Muscle of leg (tissue), 11 donors: ENCODE data around the gene KCNQ1OT1. TPM values are rescaled to one million over a fixed set of nuclear protein-coding genes. Genes with fewer than 3 reads are reported as not detected.

Source experiments
- DNase-seq: peaks from one replicate; pipeline ENCODE4 v3.0.0; 2013
- H3K27ac ChIP-seq: one replicate; pipeline ENCODE4 v1.5.1; 2013; ENCODE audit warnings: mild to moderate bottlenecking, low read length, control low read depth
- H3K27me3 ChIP-seq: one replicate; pipeline ENCODE4 v1.6.1; 2013; ENCODE audit warnings: low read length; ENCODE audit not compliant: control insufficient read depth, insufficient read depth
- H3K36me3 ChIP-seq: one replicate; pipeline ENCODE4 v1.6.1; 2013; ENCODE audit warnings: low read length; ENCODE audit not compliant: control insufficient read depth, insufficient read depth
- H3K4me1 ChIP-seq: one replicate; pipeline ENCODE4 v1.6.1; 2013; ENCODE audit warnings: low read length; ENCODE audit not compliant: control insufficient read depth, insufficient read depth
- H3K4me3 ChIP-seq: one replicate; pipeline ENCODE4 v1.5.1; 2013; ENCODE audit warnings: low read length, control low read depth
- H3K9me3 ChIP-seq: replicated peaks from 2 replicates; pipeline ENCODE4 v1.6.1; 2013; ENCODE audit warnings: low read depth, low read length; ENCODE audit not compliant: control insufficient read depth
- whole genome bisulfite sequencing: methylation state at CpG from one replicate; pipeline ENCODE4 v1.1.5; 2013; ENCODE audit warnings: missing lambda C conversion rate; ENCODE audit not compliant: insufficient coverage; 5-methylcytosine and 5-hydroxymethylcytosine counted together
- polyA plus RNA-seq, 8 donors: library from polyadenylated mRNA; unstranded; fragments of 120-200 nt; gene quantifications; one replicate each; pipeline versions ENCODE4 v1.2.1 to v1.2.3, GENCODE V29; 2013; ENCODE audit warnings: inconsistent platforms in 1 of 8, low replicate concordance in 1 of 8; ENCODE audit not compliant: insufficient read length in 8 of 8, insufficient read depth in 1 of 8
- total RNA-seq: library from RNA; stranded (reverse); fragments of 120-200 nt; gene quantifications from one replicate; pipeline ENCODE4 v1.2.4, GENCODE V29; 2013

Gene KCNQ1OT1
- total and polyA plus RNA-seq, 9 donors = 0.45 to 10.8 (median 1.00) TPM

DNA sequence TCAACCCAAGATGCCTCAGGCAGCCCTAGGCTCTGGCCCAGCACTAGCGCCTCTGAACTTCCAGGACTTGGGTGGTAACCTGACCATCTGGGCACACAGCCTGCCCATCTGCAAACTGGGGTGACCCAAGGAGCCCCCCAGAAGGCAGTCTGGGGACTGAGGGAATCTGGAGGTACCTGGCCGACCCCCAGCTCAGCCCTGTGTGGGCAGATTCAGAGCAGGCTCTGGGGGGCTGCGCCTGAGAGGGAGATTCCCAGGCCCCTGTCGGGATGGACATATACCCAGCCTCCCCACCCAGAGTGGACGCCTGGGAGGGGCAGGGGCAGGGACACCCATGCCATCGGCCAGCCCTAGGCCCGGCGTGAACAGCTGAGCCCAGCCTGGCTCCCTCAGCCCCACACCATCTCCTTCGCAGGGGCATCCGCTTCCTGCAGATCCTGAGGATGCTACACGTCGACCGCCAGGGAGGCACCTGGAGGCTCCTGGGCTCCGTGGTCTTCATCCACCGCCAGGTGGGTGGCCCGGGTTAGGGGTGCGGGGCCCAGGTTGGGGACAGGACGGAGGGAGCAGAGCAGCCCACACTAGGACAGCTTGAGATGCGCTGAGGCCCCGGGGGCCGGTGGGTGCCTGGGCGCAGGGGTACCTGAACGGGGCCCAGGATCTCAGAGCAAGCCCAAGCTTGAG is 128.1 kb downstream of the KCNQ1OT1 start:
- no peak overlapping the region for H3K27ac ChIP-seq
- no peak for DNase-seq
- 92% methylated on average over 19 of the region's 23 CpGs for WGBS

GRCh38 chr11:2570841-2571597 is 128.8 kb downstream of the KCNQ1OT1 start:
- peaks cover 24% of the 10 kb centered on the region for H3K4me1 ChIP-seq
- 96% methylated on average over 22 of the region's 25 CpGs for WGBS
- no peak overlapping the region for H3K27ac ChIP-seq
- H3K36me3 ChIP-seq = no peaks in the 10 kb centered on the region
- peaks cover 9% of the 10 kb centered on the region for H3K9me3 ChIP-seq
- H3K27me3 ChIP-seq = peaks cover 4% of the 10 kb centered on the region
- H3K4me3 ChIP-seq = no peak overlapping the region
- no peak for DNase-seq

More for the DNA sequence above, 128.1 kb downstream of the KCNQ1OT1 start:
- Histone ChIP-seq H3K36me3 (no peaks in the 10 kb centered on the region), H3K27me3 (peaks cover 5% of the 10 kb centered on the region), H3K4me3 (no peak overlapping the region), H3K4me1 (peaks cover 31% of the 10 kb centered on the region), H3K9me3 (peaks cover 9% of the 10 kb centered on the region)

DNA sequence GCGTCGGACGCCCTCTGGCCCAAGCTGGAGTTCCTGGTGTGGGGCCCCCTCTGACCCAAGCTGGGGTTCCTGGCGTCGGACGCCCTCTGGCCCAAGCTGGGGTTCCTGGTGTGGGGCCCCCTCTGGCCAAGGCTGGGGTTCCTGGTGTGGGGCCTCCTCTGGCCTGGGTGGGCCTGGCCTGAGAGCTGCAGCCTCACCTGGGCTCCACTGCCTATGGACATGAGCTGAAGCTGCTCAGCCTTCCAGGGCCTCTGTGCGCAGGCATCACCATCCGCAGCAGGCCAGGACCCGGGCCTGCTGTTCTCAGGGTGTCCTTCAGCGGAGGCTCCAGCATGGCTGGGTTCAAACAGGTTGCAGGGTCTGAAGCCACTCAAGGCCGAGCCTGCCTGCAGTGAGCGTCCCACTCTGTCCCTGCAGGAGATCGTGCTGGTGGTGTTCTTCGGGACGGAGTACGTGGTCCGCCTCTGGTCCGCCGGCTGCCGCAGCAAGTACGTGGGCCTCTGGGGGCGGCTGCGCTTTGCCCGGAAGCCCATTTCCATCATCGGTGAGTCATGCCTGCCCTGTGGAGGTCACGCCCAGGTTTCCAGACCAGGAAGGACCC is 129.5 kb downstream of the KCNQ1OT1 start:
- peaks cover 17% of the 10 kb centered on the region for H3K4me1 ChIP-seq
- H3K27me3 ChIP-seq = no peaks in the 10 kb centered on the region
- no peak overlapping the region for H3K4me3 ChIP-seq
- H3K36me3 ChIP-seq = no peaks in the 10 kb centered on the region
- peaks cover 9% of the 10 kb centered on the region for H3K9me3 ChIP-seq
- 97% methylated on average over 25 of the region's 26 CpGs for WGBS
- H3K27ac ChIP-seq = no peak overlapping the region
- DNase-seq = no peak

DNA sequence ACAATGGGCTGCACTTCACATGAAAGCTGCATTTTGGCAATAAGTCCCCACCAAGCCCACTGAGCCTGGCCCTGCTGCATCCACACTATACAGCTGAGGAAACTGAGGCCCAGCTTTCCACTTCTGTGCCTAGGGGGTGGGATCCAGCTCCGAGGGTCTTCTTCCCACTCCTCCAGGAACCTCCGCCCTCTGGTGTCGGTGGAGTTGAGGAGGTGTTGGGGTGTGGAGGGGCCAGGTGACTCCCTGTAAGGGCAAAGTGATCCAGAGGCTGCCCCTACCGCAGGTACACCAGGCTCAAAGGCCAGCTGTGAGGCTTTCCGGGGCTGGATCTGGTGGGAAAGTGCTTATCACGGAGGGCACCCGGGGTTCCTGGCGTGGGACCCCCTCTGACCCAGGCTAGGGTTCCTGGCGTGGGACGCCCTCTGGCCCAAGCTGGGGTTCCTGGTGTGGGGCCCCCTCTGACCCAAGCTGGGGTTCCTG is 130.0 kb downstream of the KCNQ1OT1 start:
- no peak overlapping the region for H3K27ac ChIP-seq
- no peak for DNase-seq
- peaks cover 9% of the 10 kb centered on the region for H3K9me3 ChIP-seq
- no peaks in the 10 kb centered on the region for H3K36me3 ChIP-seq
- H3K4me3 ChIP-seq = no peak overlapping the region
- no peaks in the 10 kb centered on the region for H3K27me3 ChIP-seq
- H3K4me1 ChIP-seq = peaks cover 14% of the 10 kb centered on the region
- WGBS = 96% methylated on average over 6 of the region's 10 CpGs

GRCh38 chr11:2569321-2569721 is 130.5 kb downstream of the KCNQ1OT1 start:
- DNase-seq = no peak

GRCh38 chr11:2567026-2567671 is 132.6 kb downstream of the KCNQ1OT1 start:
- Histone ChIP-seq H3K27me3 (peaks cover 2% of the 10 kb centered on the region), H3K9me3 (peaks cover 9% of the 10 kb centered on the region), H3K27ac (no peak overlapping the region), H3K36me3 (no peaks in the 10 kb centered on the region), H3K4me3 (no peak overlapping the region), H3K4me1 (peaks cover 15% of the 10 kb centered on the region)
- 86% methylated on average over 4 of the region's 5 CpGs for WGBS
- no peak for DNase-seq

More at GRCh38 chr11:2569321-2569721, 130.5 kb downstream of the KCNQ1OT1 start:
- no peak overlapping the region for H3K27ac ChIP-seq
- H3K9me3 ChIP-seq = peaks cover 9% of the 10 kb centered on the region
- peaks cover 10% of the 10 kb centered on the region for H3K4me1 ChIP-seq
- whole genome bisulfite sequencing = 68% methylated on average over 9 of the region's 14 CpGs
- H3K4me3 ChIP-seq = no peak overlapping the region
- no peaks in the 10 kb centered on the region for H3K36me3 ChIP-seq
- no peaks in the 10 kb centered on the region for H3K27me3 ChIP-seq

DNA sequence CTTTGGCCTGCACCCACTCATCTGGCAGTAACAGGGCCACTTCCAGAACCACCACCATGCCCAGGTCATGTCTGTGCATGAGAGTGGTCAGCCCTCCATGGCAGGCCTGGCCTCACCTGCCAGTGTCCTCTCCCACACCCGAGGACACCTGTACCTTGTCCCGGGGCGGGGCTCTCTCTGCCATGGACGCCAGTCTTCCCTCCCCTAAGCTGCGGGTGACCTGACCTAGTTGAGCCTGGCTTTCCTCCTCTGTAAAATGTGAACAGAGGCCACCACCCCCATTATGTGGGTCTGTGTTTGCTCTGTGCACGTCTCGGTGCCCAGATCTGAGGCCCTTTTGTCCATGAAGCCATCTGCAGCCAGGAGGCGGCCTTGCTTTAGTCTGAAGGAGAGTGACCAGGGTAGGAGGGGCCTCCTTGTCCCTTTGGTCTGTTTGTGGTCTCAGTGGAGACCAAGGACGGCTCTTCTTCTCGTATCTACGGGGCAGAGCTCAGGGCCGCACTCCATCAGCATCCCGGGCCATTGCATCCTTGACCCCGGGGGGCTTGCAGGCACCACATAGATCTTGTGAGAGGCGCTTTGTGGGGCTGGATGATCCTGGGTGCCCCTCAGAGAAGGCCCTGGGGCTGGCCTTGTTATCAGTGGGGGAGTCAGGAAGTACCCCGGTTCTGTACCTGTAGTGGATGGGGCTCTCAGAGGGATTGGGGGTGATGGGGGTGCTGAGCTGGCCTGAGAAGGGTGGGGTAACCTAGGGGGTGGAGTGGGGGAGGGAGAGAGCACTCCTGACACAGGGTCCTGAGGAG is 133.4 kb downstream of the KCNQ1OT1 start:
- Histone ChIP-seq H3K9me3 (peaks cover 9% of the 10 kb centered on the region), H3K27ac (no peak overlapping the region), H3K4me3 (no peak overlapping the region), H3K36me3 (no peaks in the 10 kb centered on the region), H3K4me1 (peaks cover 21% of the 10 kb centered on the region), H3K27me3 (peaks cover 2% of the 10 kb centered on the region)
- DNase-seq = no peak
- 86% methylated on average over 12 of the region's 16 CpGs for WGBS

DNA sequence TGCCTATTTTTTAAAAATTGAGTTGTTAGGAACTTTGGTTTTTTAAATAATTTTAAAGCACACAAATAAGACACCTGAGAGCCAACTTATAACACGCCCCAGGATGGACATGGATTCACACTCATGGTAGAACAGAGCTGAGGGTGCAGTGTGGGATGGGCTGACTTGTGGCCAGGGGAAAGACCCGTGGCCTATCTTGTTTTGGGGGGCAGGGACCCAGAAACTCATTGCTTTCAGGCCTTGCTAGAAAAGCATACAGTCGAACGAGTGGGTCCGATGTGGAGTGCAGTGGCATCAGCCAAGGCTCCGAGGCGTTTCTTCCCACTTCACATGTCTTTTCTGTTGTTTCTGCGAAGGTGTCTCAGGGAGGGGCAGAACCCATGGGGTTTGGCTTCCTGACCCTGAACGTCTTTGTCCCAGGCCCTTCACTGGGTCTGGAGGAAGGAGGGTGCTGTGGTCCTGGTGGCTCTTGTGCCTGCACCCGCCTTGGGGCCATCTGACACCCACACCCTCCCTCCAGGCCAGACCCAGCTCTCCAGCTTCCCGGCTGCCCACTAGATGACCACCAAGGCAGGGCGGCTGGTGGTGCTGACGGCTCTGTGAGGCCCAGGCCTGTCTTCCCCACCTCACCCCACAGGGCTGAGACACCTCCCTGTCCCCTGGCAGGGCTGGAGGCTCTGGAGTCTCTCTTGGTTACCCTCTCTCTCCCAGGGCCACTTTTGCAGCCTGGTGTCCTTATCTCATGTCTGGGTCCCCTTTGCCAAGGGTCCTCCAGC is 134.2 kb downstream of the KCNQ1OT1 start:
- Histone ChIP-seq H3K4me1 (peaks cover 25% of the 10 kb centered on the region), H3K27ac (no peak overlapping the region), H3K36me3 (no peaks in the 10 kb centered on the region), H3K4me3 (no peak overlapping the region), H3K27me3 (peaks cover 2% of the 10 kb centered on the region), H3K9me3 (peaks cover 5% of the 10 kb centered on the region)
- WGBS = 86% methylated on average over 9 of the region's 13 CpGs
- no peak for DNase-seq
